CD4-positive, alpha-beta T cell treated with Interleukin-17A for 4 hours (primary cell): ENCODE results near the gene MON2.
"Not testable (repeated sequence)": the region's sequence is repeated elsewhere in the genome, so short reads cannot be mapped to it uniquely, and the experiment has no call there.

Source experiments
- DNase-seq: peaks from one replicate; pipeline ENCODE4 v3.0.0-alpha.2; 2020; ENCODE audit warnings: mixed read lengths

The MON2 gene

GRCh38 chr12:62552906-62553556, 86.4 kb downstream of the MON2 start:
- no peak for DNase-seq

- DNase-seq: not testable (repeated sequence)
These were observed 92.7 kb downstream of the MON2 start for GRCh38 chr12:62559366-62559765.

- DNase-seq: no peak
These were observed 96.2 kb downstream of the MON2 start for GRCh38 chr12:62562846-62563245.

GRCh38 chr12:62575036-62575435, 108.4 kb downstream of the MON2 start:
- no peak for DNase-seq

GRCh38 chr12:62576503-62576902, 109.9 kb downstream of the MON2 start:
- DNase-seq: no peak

- DNase-seq: no peak
These were observed 112.1 kb downstream of the MON2 start for GRCh38 chr12:62578726-62579125.

GRCh38 chr12:62581288-62582064, 114.8 kb downstream of the MON2 start:
- no peak for DNase-seq

- DNase-seq: no peak
These were observed 115.4 kb downstream of the MON2 start for GRCh38 chr12:62582065-62582366.

GRCh38 chr12:62584619-62585018, 118.0 kb downstream of the MON2 start:
- no peak for DNase-seq

GRCh38 chr12:62586850-62587249, 120.2 kb downstream of the MON2 start:
- no peak for DNase-seq

GRCh38 chr12:62588916-62589315, 122.3 kb downstream of the MON2 start:
- DNase-seq: no peak

- no peak for DNase-seq
These were observed 130.6 kb downstream of the MON2 start for GRCh38 chr12:62597253-62597652.

- DNase-seq: no peak
These were observed 132.2 kb downstream of the MON2 start for GRCh38 chr12:62598846-62599245.

- DNase-seq: no peak
These were observed 133.3 kb downstream of the MON2 start for GRCh38 chr12:62599854-62600437.

GRCh38 chr12:62601765-62602164, 135.1 kb downstream of the MON2 start:
- DNase-seq: no peak

GRCh38 chr12:62602255-62603060, 135.8 kb downstream of the MON2 start:
- peak; percentile 88 for DNase-seq

GRCh38 chr12:62603061-62603810, 136.6 kb downstream of the MON2 start:
- peak; percentile 82 for DNase-seq

- DNase-seq: no peak
These were observed 137.1 kb downstream of the MON2 start for GRCh38 chr12:62603811-62604098.

- no peak for DNase-seq
These were observed 137.7 kb downstream of the MON2 start for GRCh38 chr12:62604373-62604772.

GRCh38 chr12:62604871-62605270, 138.2 kb downstream of the MON2 start:
- peak; percentile 25 for DNase-seq

GRCh38 chr12:62605981-62606380, 139.4 kb downstream of the MON2 start:
- no peak for DNase-seq

GRCh38 chr12:62606654-62607053, 140.0 kb downstream of the MON2 start:
- DNase-seq: no peak

- no peak for DNase-seq
These were observed 146.5 kb downstream of the MON2 start for GRCh38 chr12:62613081-62613480.
